ENCODE measurements around the gene HOXA2.

Gene HOXA2

GRCh38 chr7:27102581-27103442 is at the start of gene HOXA2:
HOXA2 (minus strand) TSS chr7:27102683; CDS start chr7:27102500, 183 bp downstream.
- Histone ChIP-seq H3F3A (ENCODE audit: insufficient read depth) (peaks cover 13% of the 10 kb centered on the region; the same call in 1 of the 2 replicates), H3K4me2 (ENCODE audit: low read depth, low read length, poor library complexity, severe bottlenecking) (no peak within 1 kb of the TSS), H4K20me1 (ENCODE audit: low read depth, low read length) (no peaks in the 10 kb centered on the region), H3K9me2 (replicated peaks; ENCODE audit: insufficient read depth, low read length) (no peaks in the 10 kb centered on the region), H3K79me2 (ENCODE audit: insufficient read depth, low read length) (peaks cover 1% of the 10 kb centered on the region; the same call in 1 of the 2 replicates), H3K4me3 (ENCODE audit: insufficient read depth, low read length, poor library complexity, severe bottlenecking) (no peak within 1 kb of the TSS), H3K27me3 (ENCODE audit: low read length) (no peaks in the 10 kb centered on the region), H3K27ac (ENCODE audit: low read depth, low read length) (no peak within 1 kb of the TSS), H3K9ac (ENCODE audit: low read length) (no peak within 1 kb of the TSS), H3K36me3 (ENCODE audit: low read length) (no peaks in the 10 kb centered on the region), H2AFZ (ENCODE audit: low read depth, low read length, severe bottlenecking) (no peak within 1 kb of the TSS), H3K9me3 (ENCODE audit: insufficient read depth, low read length) (no peaks in the 10 kb centered on the region)
- TF ChIP-seq CTCF (IDR thresholded peaks at IDR 0.05; ENCODE audit: insufficient read depth, low read length, poor library complexity, severe bottlenecking) (no peak), EZH2phosphoT487 (conservative IDR thresholded peaks at IDR 0.05; ENCODE audit: low read length) (no peak)

- H3F3A ChIP-seq (ENCODE audit: insufficient read depth), result peaks cover 4% of the 10 kb centered on the region; the same call in 1 of the 2 replicates
- H3K27ac ChIP-seq (ENCODE audit: low read depth, low read length), result no peak overlapping the region
- TF ChIP-seq CTCF (IDR thresholded peaks at IDR 0.05; ENCODE audit: insufficient read depth, low read length, poor library complexity, severe bottlenecking), result no peak
- no peak for TF ChIP-seq EZH2phosphoT487 (conservative IDR thresholded peaks at IDR 0.05; ENCODE audit: low read length)
- no peaks in the 10 kb centered on the region for H3K9me3 ChIP-seq (ENCODE audit: insufficient read depth, low read length)
- H3K79me2 ChIP-seq (ENCODE audit: insufficient read depth, low read length), result peaks cover 19% of the 10 kb centered on the region; the same call in 1 of the 2 replicates
- no peaks in the 10 kb centered on the region for H3K9me2 ChIP-seq (replicated peaks; ENCODE audit: insufficient read depth, low read length)
- peak overlapping the region; percentile 75 for H3K9ac ChIP-seq (ENCODE audit: low read length)
- H2AFZ ChIP-seq (ENCODE audit: low read depth, low read length, severe bottlenecking), result peak overlapping the region; percentile 93
- 0 out of 2 replicates have a peak, but pooled peaks cover 4% of the 10 kb centered on the region for H3K36me3 ChIP-seq (ENCODE audit: low read length)
- no peaks in the 10 kb centered on the region for H3K27me3 ChIP-seq (ENCODE audit: low read length)
- no peaks in the 10 kb centered on the region for H4K20me1 ChIP-seq (ENCODE audit: low read depth, low read length)
- peak overlapping the region; percentile 62 for H3K4me3 ChIP-seq (ENCODE audit: insufficient read depth, low read length, poor library complexity, severe bottlenecking)
- H3K4me2 ChIP-seq (ENCODE audit: low read depth, low read length, poor library complexity, severe bottlenecking), result peak overlapping the region; percentile 73
These were observed 49.0 kb upstream of the HOXA2 start for GRCh38 chr7:27151341-27151930.

GRCh38 chr7:27150568-27151340 is 48.3 kb upstream of the HOXA2 start:
- peak overlapping the region; percentile 73 for H3K4me2 ChIP-seq (ENCODE audit: low read depth, low read length, poor library complexity, severe bottlenecking)
- no peaks in the 10 kb centered on the region for H3K27me3 ChIP-seq (ENCODE audit: low read length)
- peaks cover 19% of the 10 kb centered on the region; the same call in 1 of the 2 replicates for H3K79me2 ChIP-seq (ENCODE audit: insufficient read depth, low read length)
- no peaks in the 10 kb centered on the region for H4K20me1 ChIP-seq (ENCODE audit: low read depth, low read length)
- H3K9me3 ChIP-seq (ENCODE audit: insufficient read depth, low read length), result no peaks in the 10 kb centered on the region
- H3K9ac ChIP-seq (ENCODE audit: low read length), result peak overlapping the region; percentile 75
- peak overlapping the region; percentile 93 for H2AFZ ChIP-seq (ENCODE audit: low read depth, low read length, severe bottlenecking)
- no peaks in the 10 kb centered on the region for H3K9me2 ChIP-seq (replicated peaks; ENCODE audit: insufficient read depth, low read length)
- H3K4me3 ChIP-seq (ENCODE audit: insufficient read depth, low read length, poor library complexity, severe bottlenecking), result peak overlapping the region; percentile 62
- 0 out of 2 replicates have a peak, but pooled peaks cover 4% of the 10 kb centered on the region for H3K36me3 ChIP-seq (ENCODE audit: low read length)
- peaks cover 4% of the 10 kb centered on the region; the same call in 1 of the 2 replicates for H3F3A ChIP-seq (ENCODE audit: insufficient read depth)
- no peak for TF ChIP-seq EZH2phosphoT487 (conservative IDR thresholded peaks at IDR 0.05; ENCODE audit: low read length)
- peak; percentile 96 for TF ChIP-seq CTCF (IDR thresholded peaks at IDR 0.05; ENCODE audit: insufficient read depth, low read length, poor library complexity, severe bottlenecking)
- H3K27ac ChIP-seq (ENCODE audit: low read depth, low read length), result peak overlapping the region; percentile 46

Measured in SU-DHL-6 (cell line).